ENCODE measurements around the gene MBOAT1.
"Not testable (repeated sequence)": the region's sequence is repeated elsewhere in the genome, so short reads cannot be mapped to it uniquely, and the experiment has no call there.

MBOAT1 gene

DNA sequence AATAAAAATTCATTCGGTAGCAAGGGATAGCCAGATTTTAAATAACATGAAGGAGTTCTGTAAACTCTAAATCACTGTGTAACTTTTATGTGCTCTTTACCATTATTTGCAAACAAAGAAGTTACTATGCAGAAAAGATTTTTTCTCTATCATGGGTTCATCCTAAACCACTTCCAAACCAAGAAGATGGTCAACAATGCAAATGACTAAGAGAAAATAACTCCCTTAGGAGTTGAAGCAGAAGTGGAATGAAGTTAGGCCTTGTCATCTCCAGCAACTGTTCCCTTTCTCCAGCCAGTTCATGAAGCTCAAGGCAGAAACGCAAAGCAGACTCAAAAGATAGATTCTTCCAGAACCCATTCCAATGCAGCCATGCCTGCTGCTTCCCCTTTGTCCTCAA lies 66.0 kb downstream of the MBOAT1 start:
- no peak for DNase-seq (ENCODE audit: low read depth)
- TF ChIP-seq, protein P1, sequence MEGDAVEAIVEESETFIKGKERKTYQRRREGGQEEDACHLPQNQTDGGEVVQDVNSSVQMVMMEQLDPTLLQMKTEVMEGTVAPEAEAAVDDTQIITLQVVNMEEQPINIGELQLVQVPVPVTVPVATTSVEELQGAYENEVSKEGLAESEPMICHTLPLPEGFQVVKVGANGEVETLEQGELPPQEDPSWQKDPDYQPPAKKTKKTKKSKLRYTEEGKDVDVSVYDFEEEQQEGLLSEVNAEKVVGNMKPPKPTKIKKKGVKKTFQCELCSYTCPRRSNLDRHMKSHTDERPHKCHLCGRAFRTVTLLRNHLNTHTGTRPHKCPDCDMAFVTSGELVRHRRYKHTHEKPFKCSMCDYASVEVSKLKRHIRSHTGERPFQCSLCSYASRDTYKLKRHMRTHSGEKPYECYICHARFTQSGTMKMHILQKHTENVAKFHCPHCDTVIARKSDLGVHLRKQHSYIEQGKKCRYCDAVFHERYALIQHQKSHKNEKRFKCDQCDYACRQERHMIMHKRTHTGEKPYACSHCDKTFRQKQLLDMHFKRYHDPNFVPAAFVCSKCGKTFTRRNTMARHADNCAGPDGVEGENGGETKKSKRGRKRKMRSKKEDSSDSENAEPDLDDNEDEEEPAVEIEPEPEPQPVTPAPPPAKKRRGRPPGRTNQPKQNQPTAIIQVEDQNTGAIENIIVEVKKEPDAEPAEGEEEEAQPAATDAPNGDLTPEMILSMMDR (IDR thresholded peaks at IDR 0.05; ENCODE audit: control insufficient read depth, extremely low read depth, insufficient read depth): no peak
- no peak overlapping the region for H3K4me3 ChIP-seq (ENCODE audit: low read depth, low read length)

DNA sequence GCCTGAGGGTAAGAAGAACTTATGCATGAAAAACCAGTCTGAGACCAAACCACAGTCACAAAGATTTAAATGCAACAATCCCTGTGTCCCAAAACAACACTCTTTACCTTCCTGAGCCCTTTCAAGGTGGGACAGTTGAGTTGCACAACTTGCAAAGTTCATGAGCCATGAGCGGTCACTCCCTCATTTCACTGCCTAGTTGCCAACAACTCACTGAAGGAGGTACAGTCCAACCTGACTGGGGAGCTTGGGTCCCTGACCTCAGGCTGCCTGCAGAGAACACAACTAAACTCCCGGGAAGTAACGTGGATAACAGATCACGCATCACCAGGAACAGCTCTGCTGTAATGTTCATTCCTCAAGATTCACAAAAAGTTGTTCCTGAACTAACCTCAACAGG lies 69.4 kb downstream of the MBOAT1 start:
- TF ChIP-seq, protein P1 (IDR thresholded peaks at IDR 0.05; ENCODE audit: control insufficient read depth, extremely low read depth, insufficient read depth): no peak
- no peak overlapping the region for H3K4me3 ChIP-seq (ENCODE audit: low read depth, low read length)
- no peak for DNase-seq (ENCODE audit: low read depth)

DNA sequence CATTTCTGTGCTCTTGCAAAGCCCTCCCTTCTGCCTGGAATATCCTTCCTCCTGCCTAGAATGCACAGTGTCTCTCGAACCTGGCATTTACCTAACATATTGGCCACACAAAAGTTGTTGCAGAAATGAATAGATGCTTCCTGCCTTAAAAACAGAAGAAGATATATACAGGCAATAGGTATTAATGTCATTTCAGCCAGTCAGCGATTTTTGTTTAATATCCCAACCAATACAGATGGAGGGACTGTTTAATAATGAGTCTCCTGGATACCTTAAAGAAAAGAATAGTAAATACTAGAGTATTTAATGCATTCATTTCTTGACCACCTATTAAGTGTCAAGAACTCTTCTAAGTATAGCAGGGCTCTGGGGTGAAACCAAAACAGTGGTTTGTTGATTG lies 70.3 kb downstream of the MBOAT1 start:
- no peak overlapping the region for H3K4me3 ChIP-seq (ENCODE audit: low read depth, low read length)
- TF ChIP-seq, protein P1 (IDR thresholded peaks at IDR 0.05; ENCODE audit: control insufficient read depth, extremely low read depth, insufficient read depth): no peak
- no peak for DNase-seq (ENCODE audit: low read depth)

DNA sequence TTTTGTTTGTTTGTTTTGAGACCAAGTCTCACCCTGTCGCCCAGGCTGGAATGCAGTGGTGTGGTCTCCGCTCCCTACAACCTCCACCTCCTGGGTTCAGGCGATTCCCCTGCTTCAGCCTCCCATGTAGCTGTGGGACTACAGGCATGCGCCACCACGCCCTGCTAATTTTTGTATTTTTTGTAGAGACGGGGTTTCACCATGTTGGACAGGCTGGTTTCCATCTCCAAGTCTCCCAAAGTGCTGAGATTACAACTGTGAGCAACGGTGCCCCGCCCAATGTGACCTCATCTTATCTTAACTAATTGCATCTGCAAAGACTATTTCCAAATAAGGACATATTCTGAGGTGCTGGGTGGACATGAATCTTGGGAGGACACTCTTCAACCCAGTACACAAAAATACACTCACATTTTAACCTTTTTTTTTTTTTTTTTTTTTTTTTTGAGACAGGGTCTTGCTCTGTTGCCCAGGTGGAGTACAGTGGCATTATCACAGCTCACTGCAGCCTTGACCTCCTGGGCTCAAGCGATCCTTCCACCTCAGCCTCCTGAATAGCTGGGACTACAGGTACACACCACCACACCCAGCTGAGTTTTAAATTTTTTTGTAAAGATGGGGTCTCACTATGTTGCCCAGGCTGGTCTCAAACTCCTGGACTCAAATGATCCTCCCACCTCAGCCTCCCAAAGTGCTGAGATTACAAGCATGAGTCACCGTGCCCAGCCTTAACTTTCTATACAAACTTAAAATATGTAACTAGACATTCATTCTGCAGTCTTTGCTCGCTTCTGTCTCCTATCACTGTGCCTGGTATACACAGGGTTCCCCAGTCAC lies 72.9 kb downstream of the MBOAT1 start:
- H3K4me3 ChIP-seq (ENCODE audit: low read depth, low read length); DNase-seq (ENCODE audit: low read depth): not testable (repeated sequence)

DNA sequence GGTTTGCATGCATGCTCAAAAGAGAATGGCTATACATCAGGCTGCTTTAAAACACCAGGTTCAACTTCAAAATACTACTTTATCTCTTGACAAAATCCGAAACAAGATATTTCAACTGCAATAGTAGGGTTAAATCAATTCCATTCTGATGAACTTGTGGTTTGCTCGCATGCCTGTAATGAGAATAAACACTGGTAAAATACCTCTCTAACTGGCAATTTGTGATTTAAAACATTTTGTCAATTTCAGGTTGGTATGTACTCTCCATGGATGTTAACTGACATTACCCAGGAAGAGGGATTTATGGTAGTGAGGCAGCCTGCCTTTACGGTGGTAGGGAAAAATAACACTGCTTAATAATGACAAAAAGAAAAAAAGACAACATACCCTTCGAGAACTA lies 74.4 kb downstream of the MBOAT1 start:
- no peak overlapping the region for H3K4me3 ChIP-seq (ENCODE audit: low read depth, low read length)
- no peak for DNase-seq (ENCODE audit: low read depth)
- TF ChIP-seq, protein P1 (IDR thresholded peaks at IDR 0.05; ENCODE audit: control insufficient read depth, extremely low read depth, insufficient read depth): no peak

DNA sequence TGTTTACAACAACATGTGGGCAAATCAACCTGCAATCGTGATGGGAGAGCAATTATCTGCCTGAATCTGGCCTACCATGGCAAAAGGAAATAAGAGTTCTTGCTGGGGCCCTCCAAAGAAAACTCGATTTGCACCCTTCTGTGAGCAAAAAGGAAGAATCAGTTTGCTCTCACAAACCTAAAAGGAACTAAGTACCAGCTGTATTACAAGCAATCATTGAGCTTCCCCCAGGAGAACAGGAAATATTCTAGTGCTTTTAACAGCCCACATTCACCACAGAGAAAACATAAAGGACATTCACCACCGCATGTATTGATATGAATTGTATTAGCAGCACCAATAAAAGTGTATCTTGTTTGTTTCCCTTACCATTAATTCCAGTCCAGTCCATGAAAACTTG lies 75.0 kb downstream of the MBOAT1 start:
- H3K4me3 ChIP-seq (ENCODE audit: low read depth, low read length): no peak overlapping the region
- no peak for DNase-seq (ENCODE audit: low read depth)
- TF ChIP-seq, protein P1 (IDR thresholded peaks at IDR 0.05; ENCODE audit: control insufficient read depth, extremely low read depth, insufficient read depth): no peak

DNA sequence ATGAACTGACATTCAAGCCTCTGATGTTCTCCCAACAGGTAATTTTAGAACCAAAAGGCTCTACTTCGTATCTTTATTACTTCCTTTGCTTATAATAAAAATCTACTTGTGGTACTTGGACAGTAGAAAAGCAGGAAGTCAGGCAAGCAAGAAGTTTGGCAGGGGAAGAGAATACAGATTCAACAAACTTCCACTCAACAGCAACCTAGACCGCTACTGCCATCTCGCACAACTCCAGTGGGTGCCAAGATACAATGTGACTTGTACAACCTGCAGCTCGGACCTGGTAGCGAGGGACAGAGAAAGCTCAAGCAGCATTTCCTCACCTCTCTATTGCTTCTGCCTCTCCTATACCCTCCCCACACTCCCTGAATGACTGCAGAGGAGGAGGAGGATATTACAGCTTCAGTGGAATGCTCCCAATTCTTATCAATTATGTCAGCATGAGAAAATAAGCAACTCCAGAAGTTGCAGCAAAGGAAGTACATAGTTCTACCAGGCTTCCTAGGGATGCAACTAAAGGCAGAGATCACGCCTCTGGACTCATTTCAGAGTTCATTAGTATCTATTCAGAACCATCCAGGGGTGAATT lies 76.5 kb downstream of the MBOAT1 start:
- TF ChIP-seq, protein P1 (IDR thresholded peaks at IDR 0.05; ENCODE audit: control insufficient read depth, extremely low read depth, insufficient read depth): no peak
- DNase-seq (ENCODE audit: low read depth): no peak
- H3K4me3 ChIP-seq (ENCODE audit: low read depth, low read length): no peak overlapping the region
